Measurements from ENCODE around the gene DENND1A. TPM values are rescaled to one million over a fixed set of nuclear protein-coding genes. Genes with fewer than 3 reads are reported as not detected.

The DENND1A gene
- total RNA-seq, 1 donor from 2014 or later = 14.9 TPM

- intact Hi-C loops (cut with micrococcal nuclease) = no loop called here
Observed at GRCh38 chr9:123773783-123774182, 156.1 kb downstream of the DENND1A start.

GRCh38 chr9:123772967-123773366 lies 157.0 kb downstream of the DENND1A start:
- intact Hi-C loops (cut with micrococcal nuclease) = no loop called here

GRCh38 chr9:123772374-123772773 lies 157.6 kb downstream of the DENND1A start:
- intact Hi-C loops (cut with micrococcal nuclease) = no loop called here

GRCh38 chr9:123771690-123772089 lies 158.2 kb downstream of the DENND1A start:
- intact Hi-C loops (cut with micrococcal nuclease) = no loop called here

GRCh38 chr9:123769719-123770118 lies 160.2 kb downstream of the DENND1A start:
- intact Hi-C loops (cut with micrococcal nuclease) = no loop called here

- intact Hi-C loops (cut with micrococcal nuclease) = no loop called here
Observed at GRCh38 chr9:123763910-123764588, 165.9 kb downstream of the DENND1A start.

- intact Hi-C loops (cut with micrococcal nuclease) = no loop called here
Observed at GRCh38 chr9:123761905-123762605, 167.9 kb downstream of the DENND1A start.

GRCh38 chr9:123757960-123758359 lies 172.0 kb downstream of the DENND1A start:
- intact Hi-C loops (cut with micrococcal nuclease) = no loop called here

GRCh38 chr9:123757547-123757946 lies 172.4 kb downstream of the DENND1A start:
- intact Hi-C loops (cut with micrococcal nuclease) = no loop called here

- intact Hi-C loops (cut with micrococcal nuclease) = no loop called here
Observed at GRCh38 chr9:123756484-123757106, 173.3 kb downstream of the DENND1A start.

- intact Hi-C loops (cut with micrococcal nuclease) = no loop called here
Observed at GRCh38 chr9:123753669-123754258, 176.2 kb downstream of the DENND1A start.

GRCh38 chr9:123753016-123753415 lies 176.9 kb downstream of the DENND1A start:
- intact Hi-C loops (cut with micrococcal nuclease) = no loop called here

GRCh38 chr9:123749580-123750202 lies 180.2 kb downstream of the DENND1A start:
- intact Hi-C loops (cut with micrococcal nuclease) = no loop called here

- intact Hi-C loops (cut with micrococcal nuclease) = no loop called here
Observed at GRCh38 chr9:123746765-123747164, 183.2 kb downstream of the DENND1A start.

- intact Hi-C loops (cut with micrococcal nuclease) = no loop called here
Observed at GRCh38 chr9:123745933-123746332, 184.0 kb downstream of the DENND1A start.

GRCh38 chr9:123745451-123745850 lies 184.5 kb downstream of the DENND1A start:
- intact Hi-C loops (cut with micrococcal nuclease) = no loop called here

- intact Hi-C loops (cut with micrococcal nuclease) = no loop called here
Observed at GRCh38 chr9:123743737-123744136, 186.2 kb downstream of the DENND1A start.

- intact Hi-C loops (cut with micrococcal nuclease) = no loop called here
Observed at GRCh38 chr9:123742009-123742767, 187.7 kb downstream of the DENND1A start.

- intact Hi-C loops (cut with micrococcal nuclease) = no loop called here
Observed at GRCh38 chr9:123741214-123741613, 188.7 kb downstream of the DENND1A start.

- intact Hi-C loops (cut with micrococcal nuclease) = no loop called here
Observed at GRCh38 chr9:123739902-123740301, 190.0 kb downstream of the DENND1A start.

GRCh38 chr9:123739387-123739786 lies 190.5 kb downstream of the DENND1A start:
- intact Hi-C loops (cut with micrococcal nuclease) = no loop called here
